ENCODE data around the gene DLGAP4.

Gene DLGAP4

DNA sequence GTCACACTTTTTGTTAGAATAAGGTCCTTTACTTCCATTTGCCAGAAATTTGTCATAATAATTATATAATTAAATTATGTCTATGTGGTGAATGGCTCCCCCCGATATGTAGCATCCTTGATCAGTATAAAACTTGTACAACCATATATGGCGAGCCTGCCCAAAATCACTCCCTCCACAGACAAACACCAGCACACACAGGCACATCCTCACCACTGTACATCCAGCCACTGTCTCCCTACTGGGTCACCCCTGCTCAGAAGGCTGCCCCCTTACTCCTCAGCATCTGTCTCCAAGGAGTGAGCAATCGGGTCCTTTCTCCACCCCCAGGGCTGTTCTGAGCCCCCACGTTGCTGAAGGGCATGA, 148.2 kb downstream of the DLGAP4 start:
- no peak for DNase-seq (ENCODE audit: low read depth)

DNA sequence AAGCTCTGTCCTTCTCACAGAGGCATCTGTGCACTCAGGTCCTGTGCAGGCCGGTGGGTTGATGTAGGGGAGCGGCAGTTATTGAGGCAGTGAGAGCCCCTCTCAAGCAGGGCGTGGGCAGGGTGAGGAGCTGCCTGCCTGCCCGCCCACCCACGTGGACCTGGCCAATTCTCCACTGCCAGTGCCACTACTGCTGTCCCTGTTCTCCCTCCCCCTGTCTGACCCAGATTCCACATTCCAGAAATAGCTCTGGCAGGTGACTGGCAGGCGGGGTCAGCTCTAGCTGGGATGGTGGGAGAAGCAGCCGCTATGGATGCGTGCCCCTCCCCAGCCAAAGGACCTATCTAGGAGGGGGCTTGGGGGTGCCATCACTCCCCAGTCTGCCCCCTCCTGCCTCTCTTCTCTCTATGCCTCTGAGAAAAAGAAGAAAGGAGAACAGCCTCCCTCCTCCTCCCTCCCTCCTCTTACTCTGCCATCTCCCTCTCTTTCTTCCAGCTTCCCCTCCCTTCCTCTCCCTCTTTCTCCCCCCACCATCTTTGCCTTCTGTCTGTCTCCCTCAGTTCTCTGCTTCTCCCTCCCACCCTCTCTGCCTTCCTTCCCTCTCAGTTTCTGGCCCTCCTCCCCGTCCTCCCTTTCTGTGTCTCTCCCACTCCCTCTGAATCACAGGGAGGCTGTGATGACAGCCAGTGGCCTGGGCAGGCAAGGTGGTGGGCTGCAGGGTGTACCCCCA, 148.7 kb downstream of the DLGAP4 start:
- DNase-seq (ENCODE audit: low read depth): no peak

DNA sequence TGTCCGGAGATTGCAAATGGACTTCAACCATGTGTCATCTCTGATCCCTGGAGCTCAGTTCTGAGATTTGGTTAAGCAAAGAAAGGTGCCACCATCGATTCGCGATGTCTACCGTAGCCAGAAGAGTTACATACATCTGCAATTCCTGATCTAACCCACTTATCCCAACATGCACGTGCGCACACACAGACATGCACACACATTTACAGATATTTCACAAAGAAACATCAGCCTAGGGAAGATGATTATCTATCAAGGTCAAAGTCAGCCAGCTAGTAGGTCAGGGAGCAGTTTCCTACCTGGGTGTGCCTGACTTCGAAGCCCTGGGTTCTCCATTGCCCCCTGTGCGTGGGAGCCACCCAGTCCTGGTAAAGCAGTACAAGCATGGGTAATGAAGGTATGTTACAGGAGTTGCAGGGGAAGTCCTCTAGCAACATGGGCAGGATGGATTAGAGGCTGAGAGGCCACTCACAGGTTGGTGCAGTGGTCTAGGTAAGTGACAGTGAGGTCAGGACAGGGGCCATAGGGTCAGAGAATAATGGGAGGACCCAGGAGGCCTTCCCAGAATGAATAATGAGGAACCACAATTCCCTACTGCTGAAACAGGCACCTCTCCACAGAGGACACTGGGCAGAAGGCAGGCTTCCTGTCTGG, 150.0 kb downstream of the DLGAP4 start:
- DNase-seq (ENCODE audit: low read depth): no peak

DNA sequence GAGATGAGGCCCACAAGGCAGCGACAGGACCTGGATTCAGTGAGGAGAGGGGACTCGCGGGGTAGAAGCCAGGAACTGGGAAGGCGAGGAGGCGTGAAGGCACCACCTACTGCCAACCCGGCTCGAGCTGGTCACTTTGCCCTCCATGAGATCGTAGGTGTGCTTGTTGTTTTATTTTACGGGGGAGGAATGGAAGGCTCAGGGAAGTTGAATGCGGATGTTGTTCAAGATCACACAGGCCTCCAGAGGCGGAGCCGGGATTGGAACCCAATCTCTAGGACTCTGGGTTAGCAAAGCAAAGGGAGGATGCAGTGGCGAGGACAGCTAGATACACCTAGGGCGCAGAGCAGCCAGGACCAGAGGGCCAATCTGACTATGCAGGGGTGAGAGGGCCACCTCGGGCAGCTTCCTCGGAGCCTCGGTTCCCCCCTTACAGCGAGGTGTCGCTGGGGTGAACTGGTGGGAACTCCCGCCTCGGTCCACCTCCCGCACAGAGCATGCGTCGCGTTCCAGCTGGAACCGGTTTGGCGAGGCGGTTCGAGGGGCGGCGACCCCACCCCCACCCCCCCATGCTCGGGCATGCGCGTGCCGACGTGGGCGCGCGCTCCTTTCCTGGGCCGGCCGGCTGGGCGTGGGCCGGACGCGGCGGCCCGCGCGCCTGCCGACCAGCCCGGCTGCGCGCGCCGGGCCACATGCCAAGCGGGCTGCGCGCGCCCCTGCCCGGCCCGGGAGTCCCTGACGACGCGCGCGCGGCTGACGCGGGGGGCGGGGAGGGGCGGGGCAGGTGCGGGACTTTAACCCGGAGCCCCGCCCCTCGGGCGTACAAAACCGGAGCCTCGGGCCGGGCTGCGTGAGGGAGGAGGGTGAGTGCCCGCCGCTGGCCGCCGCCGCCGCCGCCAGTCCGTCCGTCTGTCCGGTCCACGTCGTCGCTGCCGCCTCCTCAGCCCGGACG, 154.8 kb downstream of the DLGAP4 start:
- peak; percentile 87 for DNase-seq (ENCODE audit: low read depth)

DNA sequence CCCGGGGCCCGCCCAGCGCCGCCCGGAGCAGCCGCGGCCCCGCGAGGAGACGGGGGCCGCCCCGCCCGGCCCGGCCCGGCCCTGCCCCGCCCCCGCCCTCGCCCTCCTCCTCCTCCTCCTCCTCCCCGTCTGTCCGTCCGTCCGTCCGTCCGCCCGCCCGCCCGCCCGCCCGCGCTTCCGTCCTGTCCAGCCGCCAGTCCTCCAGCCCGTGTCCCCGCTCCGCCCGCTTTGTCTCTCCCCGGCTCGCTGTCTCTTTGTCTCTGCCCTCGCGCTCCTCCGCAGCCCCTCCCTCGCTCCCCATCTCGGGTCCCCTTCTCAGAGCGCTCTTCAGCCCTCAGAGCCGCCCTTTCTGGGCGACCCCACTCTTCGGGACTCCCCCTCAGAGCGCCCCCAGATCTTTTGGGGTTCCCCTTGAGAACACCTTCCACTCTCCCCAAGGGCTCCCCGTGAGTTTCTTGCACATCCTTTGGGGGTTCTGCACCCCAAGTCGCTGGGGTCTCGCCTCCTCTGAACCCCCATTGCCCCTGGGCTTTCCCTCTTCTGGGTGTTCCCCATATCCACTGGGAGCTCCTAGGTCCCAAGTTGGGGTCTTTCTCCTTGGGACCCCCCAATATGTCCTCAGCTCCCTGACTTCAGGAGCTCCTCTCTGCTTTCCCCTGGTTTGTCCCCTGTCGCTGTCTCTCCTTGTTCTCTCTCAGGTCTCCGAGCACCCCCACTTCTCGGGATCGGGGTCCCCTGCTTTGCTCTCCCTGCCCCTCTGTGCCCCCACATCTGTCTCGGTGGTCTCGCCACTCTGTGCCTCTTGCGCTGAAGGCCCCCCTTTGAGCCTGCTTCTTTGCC, 155.7 kb downstream of the DLGAP4 start:
- DNase-seq (ENCODE audit: low read depth): peak; percentile 17

DNA sequence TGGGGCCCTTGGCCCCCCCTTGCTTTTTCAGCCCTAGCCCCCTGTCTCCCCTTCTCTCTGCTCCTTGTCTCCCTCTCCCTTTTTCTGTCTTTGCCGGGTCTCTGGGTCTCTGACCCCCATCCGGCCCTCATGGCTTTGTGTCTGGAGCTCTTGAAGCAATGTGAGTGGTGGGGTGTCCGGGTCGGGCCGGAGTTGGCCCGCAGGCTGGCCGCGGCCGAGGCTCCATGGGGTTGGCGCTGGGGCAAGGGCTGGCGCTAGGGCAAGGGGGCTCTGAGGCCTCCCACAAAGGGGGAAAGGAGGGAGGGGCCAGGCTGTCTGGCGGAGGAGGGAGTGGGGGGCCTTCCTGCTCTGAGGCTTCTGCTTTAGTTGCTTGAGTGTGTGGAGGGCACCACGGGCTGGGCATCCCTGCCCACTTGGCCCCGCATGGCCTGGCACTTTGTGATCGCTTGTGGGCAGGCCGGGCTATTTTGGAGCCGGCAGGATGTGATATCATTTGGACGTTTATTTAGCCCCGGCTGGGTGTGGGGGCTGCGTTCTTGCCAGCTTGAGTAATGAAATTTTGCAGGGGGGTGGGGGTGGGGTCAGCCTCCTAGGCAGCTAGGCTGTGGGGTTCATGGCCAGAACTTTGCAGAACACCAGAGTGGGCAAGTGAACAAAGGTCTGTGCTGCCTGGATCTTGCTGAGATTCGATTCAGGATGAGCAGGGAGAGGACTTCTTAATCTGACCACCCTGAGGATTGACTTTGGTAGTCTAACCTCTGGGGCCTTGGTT, 156.5 kb downstream of the DLGAP4 start:
- no peak for DNase-seq (ENCODE audit: low read depth)

DNA sequence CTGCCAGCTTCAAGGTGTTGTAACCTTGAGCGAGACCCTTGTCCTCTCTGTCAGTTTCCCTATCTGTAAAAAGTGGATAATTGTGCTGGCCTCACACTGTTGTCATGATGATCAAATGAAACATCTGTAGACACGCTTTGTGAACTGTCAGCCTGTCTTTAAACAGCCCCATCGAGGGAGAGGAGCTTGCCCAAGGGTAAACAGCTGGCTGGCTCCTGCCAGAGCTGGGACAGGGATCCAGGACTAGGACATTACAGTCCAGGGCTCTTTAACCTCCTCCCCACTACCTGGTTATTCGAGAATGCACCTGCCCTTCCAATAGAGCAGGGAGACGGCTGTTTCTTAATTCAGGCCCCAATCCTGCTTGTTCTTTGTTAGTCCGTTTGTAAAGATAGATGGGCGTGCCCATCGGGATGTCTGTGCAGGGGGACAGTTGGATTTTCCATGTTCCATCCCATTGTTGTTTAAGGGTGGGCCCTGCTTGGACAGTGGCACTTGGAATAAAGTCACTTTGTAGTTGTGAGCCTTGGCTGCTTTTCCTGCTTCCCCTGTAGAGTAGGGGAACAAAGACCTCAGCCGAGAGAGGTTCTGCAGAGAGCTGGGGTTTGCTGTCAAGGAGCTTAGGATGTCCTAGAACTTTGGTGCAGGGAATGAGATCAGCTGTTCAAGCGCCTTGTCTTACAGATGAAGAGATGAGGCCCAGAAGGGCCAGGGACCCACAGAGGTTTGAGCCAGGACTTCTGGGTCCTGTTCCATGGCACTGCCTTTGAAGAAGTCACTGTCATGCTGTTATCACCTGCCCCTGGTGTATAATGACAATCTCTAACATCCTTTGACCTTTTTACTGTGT, 157.3 kb downstream of the DLGAP4 start:
- DNase-seq (ENCODE audit: low read depth): no peak

DNA sequence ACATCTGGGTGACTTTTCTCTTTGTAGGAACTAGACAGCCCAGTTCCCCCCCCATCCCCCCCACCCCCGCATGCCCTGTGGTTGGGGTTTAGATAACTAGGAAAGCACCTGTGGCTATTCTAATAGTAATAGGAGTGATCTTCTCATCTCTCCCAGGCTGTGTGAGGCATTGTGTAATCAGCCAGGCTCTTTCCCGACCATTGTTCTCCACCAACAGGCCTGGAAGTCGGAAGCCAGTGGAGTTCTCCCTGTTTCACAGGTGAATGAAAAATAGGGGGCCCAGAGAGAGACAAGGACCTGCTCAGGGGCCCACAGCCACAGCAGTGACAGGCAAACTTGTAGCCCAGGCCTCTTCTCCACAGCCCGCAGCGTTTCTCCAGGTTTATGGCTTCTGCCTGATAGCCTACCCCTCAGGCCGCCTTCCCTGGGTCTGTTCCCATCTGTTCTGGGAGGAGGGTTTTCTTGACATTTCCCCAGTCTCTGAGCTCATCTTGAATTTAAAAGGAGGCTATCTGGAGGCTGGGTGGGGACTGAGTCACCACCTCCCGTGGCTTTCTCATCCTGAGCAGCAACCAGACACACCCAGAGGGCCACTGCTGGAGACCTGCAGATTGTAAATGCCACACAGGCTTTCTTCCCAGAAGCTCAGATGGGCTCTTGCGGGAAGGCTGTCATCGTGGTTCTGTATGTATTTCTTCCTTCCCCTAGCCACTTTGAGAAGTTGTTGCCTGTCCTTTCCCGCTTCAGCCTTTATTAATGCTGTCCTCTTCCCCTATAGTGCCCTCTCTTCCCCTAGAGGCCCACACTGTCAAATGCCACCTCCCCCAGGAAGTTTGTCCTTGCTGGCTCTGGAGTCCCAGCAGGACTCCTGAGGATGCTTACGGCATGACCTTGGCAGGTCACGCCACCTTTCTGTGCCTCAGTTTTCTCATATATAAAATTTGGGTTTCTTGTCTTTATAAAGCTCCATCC, 159.3 kb downstream of the DLGAP4 start:
- peak; percentile 22 for DNase-seq (ENCODE audit: low read depth)

DNA sequence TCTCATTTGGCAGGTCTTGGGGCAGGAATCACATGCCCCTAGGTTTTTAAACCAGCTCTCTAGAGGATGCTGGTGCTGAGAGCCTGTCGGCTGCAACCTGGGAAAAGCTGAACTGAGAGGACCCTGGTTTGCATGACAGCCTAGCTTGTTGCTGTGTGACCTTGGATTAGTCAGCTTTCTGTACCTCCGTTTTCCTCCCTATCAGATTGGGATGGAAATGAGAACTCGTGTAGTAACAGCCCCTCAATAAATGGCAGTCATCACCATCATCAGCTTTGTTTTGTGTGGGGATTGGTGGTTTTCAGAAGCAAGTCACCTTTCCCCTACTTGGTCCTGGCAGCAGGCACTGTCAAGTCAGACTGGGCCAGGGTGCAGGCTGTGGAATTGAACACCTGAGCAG, 159.9 kb downstream of the DLGAP4 start:
- DNase-seq (ENCODE audit: low read depth): no peak

DNA sequence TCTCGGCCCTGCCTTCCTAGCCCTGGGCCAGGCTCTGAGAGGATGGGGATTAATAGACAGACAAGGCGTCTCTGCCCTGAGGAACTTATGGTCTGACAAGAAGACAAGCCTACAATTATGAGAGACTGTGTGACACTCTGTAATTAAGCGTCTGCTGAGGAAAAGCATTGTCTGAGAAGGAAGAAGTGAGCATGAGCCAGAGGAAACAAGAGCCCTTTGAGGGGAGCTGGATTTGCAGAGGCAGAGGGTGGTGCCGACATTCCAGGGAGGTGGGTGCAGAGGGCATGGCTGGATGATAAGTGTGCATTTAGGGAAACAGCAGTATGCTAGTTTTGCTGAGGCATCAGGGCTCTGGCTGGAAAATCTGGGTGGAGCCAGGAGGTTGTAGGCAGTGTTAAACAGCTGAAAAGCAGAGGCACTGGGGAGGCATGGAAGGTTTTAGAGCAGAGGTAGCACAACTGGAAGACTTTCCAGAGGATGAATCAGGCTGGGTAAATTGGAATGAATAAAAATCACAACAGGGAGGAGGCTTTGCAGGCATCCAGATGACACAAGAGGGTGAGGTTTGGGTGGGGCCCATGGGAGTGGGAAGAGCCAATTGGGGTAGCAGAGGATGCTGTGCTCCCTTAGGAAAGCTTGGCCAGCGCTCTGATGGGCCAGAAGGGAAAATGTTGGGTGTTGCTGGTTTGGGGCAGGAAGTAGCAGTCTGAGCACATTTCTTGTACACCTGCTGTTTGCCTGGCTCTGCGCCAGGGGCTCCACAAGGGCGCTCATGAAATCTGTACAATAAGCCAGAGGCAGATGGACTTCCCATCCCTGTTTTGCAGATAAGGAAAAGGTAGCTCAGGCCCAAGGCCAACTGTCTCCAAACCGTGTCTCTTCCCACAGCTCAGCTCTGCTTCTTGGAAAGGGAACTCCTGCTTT, 161.2 kb downstream of the DLGAP4 start:
- no peak for DNase-seq (ENCODE audit: low read depth)

DNA sequence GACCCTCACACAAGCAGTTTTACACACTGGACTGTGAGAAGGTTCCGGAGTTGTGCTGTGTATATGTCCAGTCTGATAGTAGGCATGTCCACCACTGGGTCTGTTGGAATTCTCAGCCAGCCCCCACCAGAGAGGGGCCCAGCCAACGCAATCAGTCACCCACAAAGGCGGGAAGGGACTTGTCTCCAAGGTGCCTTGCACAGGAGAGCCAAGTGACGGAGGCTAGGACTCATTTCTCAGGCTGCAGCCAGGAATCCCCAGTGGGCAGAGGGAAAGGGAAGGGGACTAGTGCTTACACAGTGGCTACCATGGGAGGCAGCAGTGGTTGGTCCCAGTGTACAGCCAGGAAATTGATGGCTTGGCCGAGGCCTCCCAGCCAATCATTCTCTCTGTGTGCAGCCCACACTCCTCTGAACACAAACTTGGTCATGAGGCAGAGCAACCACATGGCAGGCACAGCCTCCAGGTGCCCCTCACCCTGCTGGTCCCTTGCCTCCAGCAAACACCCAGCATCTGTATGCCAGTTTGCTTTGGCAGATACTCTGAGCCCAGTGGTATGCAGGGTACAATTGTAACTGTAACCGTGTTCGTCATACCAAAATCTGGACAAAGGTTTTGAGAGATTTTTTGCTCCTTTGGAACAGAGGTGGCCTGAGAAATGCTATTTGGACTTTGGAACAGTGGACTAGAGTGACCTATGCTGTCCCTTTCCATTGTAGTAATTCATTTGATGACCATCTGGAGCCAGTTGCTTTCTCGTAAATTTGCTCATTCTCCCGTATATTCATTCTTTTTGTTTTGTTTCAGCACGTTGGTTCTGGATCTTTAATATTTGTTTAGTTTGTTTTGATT, 162.2 kb downstream of the DLGAP4 start:
- DNase-seq (ENCODE audit: low read depth): no peak

DNA sequence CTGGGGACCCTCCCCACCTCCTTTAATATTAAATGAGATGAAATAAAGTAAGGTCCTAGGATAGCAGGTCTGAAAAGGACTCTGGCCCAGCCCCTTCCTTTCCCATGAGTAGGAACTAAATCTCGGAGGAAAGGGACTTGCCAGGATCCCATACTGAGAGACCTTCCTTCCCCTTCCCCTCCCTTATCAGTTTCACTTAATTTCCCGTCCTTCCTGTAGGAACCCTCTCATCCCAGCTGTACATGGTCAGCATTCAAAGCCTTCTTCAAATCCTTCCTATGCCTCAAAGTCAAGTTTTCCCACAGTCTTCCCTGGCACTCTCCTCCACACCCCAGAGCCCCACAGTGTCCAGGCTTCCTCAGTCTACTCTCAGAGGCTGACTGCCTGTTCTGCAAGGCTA, 163.8 kb downstream of the DLGAP4 start:
- DNase-seq (ENCODE audit: low read depth): no peak

DNA sequence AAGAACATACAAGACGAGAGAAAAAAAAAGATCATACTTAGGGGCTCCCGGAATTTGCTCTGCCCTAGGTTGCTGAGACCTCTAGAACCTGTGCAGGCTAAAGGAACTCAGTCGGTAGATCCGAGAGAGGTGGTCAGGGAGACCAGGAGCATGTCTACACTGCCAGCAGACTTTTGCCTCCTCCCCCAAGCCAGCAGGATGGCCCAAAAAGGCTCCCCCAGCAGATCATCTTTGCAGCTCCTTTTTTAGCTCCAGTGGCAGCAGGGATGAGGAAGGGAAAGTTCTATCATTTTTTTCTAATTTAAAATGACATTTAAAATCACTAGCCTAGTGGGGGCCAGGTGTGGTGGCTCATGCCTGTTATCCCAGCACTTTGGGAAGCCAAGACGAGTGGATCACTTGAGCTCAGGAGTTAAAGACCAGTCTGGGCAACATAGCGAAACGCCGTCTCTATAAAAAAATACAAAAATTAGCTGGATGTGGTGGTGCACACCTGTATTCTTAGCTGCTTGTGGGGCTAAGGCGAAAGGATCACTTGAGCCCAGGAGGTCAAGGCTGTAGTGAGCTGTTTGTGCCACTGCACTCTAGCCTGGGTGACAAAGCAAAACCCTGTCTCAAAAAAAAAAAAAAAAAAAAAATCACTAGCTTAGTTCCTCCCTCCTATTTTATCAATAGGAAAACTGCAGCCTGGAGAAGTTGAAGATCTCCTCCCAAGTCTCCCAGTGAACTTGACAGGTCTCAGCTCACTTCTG, 165.9 kb downstream of the DLGAP4 start:
- no peak for DNase-seq (ENCODE audit: low read depth)

DNA sequence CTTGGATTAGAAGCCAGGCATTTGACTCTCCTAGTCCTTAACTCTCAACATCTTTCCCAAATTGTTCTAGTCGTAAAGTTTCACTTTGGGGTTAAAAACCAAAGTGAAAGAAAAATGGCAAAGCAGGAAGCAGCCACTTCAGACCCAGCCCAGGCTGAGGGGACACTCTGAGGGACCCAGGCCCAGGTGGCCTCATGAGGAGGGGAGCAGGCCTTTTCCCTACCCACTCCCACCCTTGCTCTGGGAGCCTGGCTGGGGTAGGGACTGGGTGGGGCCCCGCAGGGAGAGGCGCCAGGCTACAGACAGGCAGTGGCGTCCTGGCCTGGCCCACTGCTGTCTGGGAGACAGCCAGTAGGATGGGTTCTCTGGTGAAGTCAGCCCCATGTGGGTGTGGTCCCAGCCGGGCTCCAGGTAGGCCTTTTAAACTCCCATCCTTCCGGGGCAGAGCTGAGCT, 166.5 kb downstream of the DLGAP4 start:
- no peak for DNase-seq (ENCODE audit: low read depth)

DNA sequence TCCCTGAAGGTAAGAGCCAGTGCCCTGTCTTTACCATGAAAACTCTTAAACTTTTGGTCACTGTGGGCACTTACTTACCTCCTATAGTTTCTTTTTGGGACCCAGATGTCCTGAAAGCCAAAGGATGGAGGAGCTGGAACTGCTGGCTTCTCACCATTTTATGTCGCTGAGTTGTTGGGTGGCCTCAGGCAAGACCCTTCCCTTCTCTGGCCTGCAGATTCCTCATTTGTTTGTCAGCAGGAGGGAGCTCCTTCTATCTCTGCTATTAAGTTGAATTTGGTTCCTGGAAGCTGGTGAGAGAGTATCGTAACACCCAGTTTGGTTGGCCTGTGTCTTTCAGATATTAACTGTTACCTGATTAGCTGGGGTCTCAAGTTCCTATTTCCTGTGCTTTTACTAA, 167.0 kb downstream of the DLGAP4 start:
- no peak for DNase-seq (ENCODE audit: low read depth)

DNA sequence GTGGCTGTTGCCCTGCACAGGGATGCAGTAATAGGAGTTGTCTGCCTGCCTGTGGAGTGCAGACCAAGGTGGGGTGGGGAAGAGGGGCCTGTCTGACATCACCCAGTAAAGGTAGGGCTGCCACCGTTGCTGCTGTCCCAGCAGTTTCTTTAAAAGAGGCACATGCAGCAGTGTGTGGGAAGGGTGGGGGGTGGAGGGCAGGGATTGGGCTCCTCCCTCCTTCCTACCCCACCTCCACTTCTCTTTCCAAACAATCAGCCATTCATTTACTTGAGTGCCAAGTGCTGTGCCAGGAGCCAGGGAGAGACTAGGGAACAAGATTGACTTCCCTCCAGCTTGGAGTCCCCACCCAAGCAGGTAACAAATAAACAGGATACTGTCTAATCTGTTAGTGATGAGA, 168.4 kb downstream of the DLGAP4 start:
- DNase-seq (ENCODE audit: low read depth): no peak
